Neuronal stem cell (in vitro differentiated cells): ENCODE measurements around the gene LTB4R.
A peak's percentile ranks its signal among the peaks of the same experiment; 100 is the strongest.

Experiments used
- DNase-seq: peaks from one replicate; pipeline ENCODE4 v3.0.0-alpha.2; 2013; ENCODE audit warnings: low spot score
- H2AFZ ChIP-seq: one replicate; pipeline ENCODE4 v1.6.1; 2013; ENCODE audit warnings: mild to moderate bottlenecking, low read length, inconsistent platforms
- H2AK5ac ChIP-seq: 2 replicates; pipeline ENCODE4 v1.6.1; 2013; ENCODE audit warnings: low read depth, mild to moderate bottlenecking, inconsistent platforms, low read length, moderate library complexity, mixed read lengths
- H2BK120ac ChIP-seq: 2 replicates; pipeline ENCODE4 v1.6.1; 2013; ENCODE audit warnings: low read depth, mild to moderate bottlenecking, inconsistent platforms, low read length, moderate library complexity, mixed read lengths
- H2BK12ac ChIP-seq: one replicate; pipeline ENCODE4 v1.6.1; 2013; ENCODE audit warnings: low read length, inconsistent platforms
- H2BK15ac ChIP-seq: 2 replicates; pipeline ENCODE4 v1.6.1; 2013; ENCODE audit warnings: mild to moderate bottlenecking, low read length, inconsistent platforms, mixed read lengths
- H2BK5ac ChIP-seq: one replicate; pipeline ENCODE4 v1.6.1; 2013; ENCODE audit warnings: inconsistent platforms, mild to moderate bottlenecking, low read length, moderate library complexity
- H3K14ac ChIP-seq: one replicate; pipeline ENCODE4 v1.6.1; 2013; ENCODE audit warnings: low read length, inconsistent platforms
- H3K18ac ChIP-seq: 2 replicates; pipeline ENCODE4 v1.6.1; 2013; ENCODE audit warnings: low read length, inconsistent platforms
- H3K23ac ChIP-seq: 2 replicates; pipeline ENCODE4 v1.6.1; 2013; ENCODE audit warnings: low read depth, mild to moderate bottlenecking, mixed read lengths, low read length, inconsistent platforms; ENCODE audit not compliant: poor library complexity
- H3K27ac ChIP-seq: replicated peaks from 3 replicates; pipeline ENCODE4 v1.5.1; 2013; ENCODE audit warnings: low read length, inconsistent platforms
- H3K27me3 ChIP-seq, 3 experiments: 2 replicates each; pipeline ENCODE4 v1.6.1; 2013; ENCODE audit warnings: low read length in 3 of 3, mild to moderate bottlenecking in 2 of 3, inconsistent platforms in 1 of 3, low read depth in 1 of 3, mixed read lengths in 1 of 3, moderate library complexity in 1 of 3; ENCODE audit not compliant: control insufficient read depth in 3 of 3, insufficient read depth in 3 of 3
- H3K36me3 ChIP-seq, 2 donors: replicated peaks in 1 of 2; 2 replicates each; pipeline ENCODE4 v1.6.1; 2013; ENCODE audit warnings: low read length in 2 of 2; ENCODE audit not compliant: control insufficient read depth in 2 of 2, insufficient read depth in 2 of 2
- H3K4ac ChIP-seq: 2 replicates; pipeline ENCODE4 v1.6.1; 2013; ENCODE audit warnings: inconsistent platforms, mild to moderate bottlenecking, low read length, moderate library complexity
- H3K4me1 ChIP-seq, 2 donors: 1 replicate in 1 of 2; 2 replicates in 1 of 2; pipeline ENCODE4 v1.6.1; 2013; ENCODE audit warnings: low read length in 2 of 2, low read depth in 1 of 2; ENCODE audit not compliant: control insufficient read depth in 2 of 2, insufficient read depth in 1 of 2
- H3K4me2 ChIP-seq: one replicate; pipeline ENCODE4 v1.6.1; 2013; ENCODE audit warnings: mild to moderate bottlenecking, low read length, inconsistent platforms; ENCODE audit not compliant: insufficient read depth, poor library complexity, severe bottlenecking
- H3K4me3 ChIP-seq, 2 donors: 2 replicates each; pipeline ENCODE4 v1.5.1; 2013; ENCODE audit warnings: low read length in 2 of 2, mild to moderate bottlenecking in 2 of 2, inconsistent platforms in 1 of 2, moderate library complexity in 1 of 2
- H3K79me1 ChIP-seq: one replicate; pipeline ENCODE4 v1.6.1; 2013; ENCODE audit warnings: low read depth, mild to moderate bottlenecking, inconsistent platforms, low read length, moderate library complexity
- H3K9ac ChIP-seq: one replicate; pipeline ENCODE4 v1.6.1; 2013; ENCODE audit warnings: mild to moderate bottlenecking, low read depth, low read length, inconsistent platforms; ENCODE audit not compliant: poor library complexity
- H3K9me3 ChIP-seq, 2 donors: replicated peaks in 1 of 2; 2 replicates each; pipeline versions ENCODE3 to v1.6.1; 2013; ENCODE audit warnings: low read length in 2 of 2, mild to moderate bottlenecking in 2 of 2, inconsistent platforms in 1 of 2, low read depth in 1 of 2, mixed read lengths in 1 of 2, moderate library complexity in 1 of 2; ENCODE audit not compliant: control insufficient read depth in 2 of 2, insufficient read depth in 1 of 2
- H4K8ac ChIP-seq: one replicate; pipeline ENCODE4 v1.6.1; 2013; ENCODE audit warnings: low read depth, mild to moderate bottlenecking, inconsistent platforms, low read length, moderate library complexity
- H4K91ac ChIP-seq: one replicate; pipeline ENCODE4 v1.6.1; 2013; ENCODE audit warnings: low read length, low read depth, mild to moderate bottlenecking, inconsistent platforms; ENCODE audit not compliant: poor library complexity
- WGBS, 2 donors: extraction: QIAGEN DNeasy Blood & Tissue Kit; methylation state at CpG; one replicate each; pipeline ENCODE4 v1.1.7; 2013; ENCODE audit warnings: missing lambda C conversion rate in 2 of 2, mixed read lengths in 1 of 2; ENCODE audit not compliant: insufficient read length in 2 of 2, insufficient replicate concordance in 1 of 2; ENCODE audit errors: extremely low coverage in 2 of 2; 5-methylcytosine and 5-hydroxymethylcytosine counted together

The LTB4R gene

DNA sequence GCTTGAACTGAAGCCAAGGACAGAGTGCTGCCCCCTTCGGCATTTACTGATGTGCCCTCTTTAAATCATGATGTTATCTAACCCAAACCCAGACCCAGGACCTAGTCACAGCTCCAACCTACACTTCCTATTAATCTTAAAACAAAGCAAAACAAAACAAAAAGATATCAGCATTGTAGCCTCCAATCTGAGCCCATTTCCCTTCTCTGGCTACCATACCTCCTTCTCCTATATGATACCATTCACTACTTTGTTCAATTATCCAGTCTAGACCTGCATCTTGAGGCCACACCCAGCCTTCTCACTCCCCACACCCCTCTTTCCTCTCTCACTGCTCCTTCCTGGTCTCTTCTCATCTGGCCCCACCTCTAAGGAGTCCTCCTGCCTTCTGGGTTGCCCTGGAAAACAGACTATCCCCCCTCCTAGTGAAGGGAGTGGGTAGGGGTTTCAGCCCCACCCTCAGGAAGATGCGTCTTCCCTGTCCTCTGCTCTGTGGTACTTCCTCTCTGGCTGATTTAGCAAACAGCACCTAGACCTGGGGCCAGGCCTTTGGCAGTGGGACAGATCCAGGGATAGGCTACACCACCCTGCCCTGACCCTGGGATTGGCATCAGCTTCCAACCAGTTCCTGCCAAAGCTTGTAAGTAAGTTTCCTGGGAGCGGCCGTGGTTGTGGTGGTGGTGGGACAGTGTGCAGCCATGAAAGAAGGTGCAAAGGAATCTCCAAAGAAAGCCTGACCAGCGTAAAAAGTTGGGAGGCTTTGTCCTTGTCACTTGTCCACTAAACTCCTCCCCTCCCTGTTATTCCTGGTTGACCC is 3.3 kb downstream of the LTB4R start:
- H3K27me3 ChIP-seq, result peaks cover 0 to 19% (median 8%) of the 10 kb centered on the region in 3 experiments
- H3K79me1 ChIP-seq, result no peaks in the 10 kb centered on the region
- no peak overlapping the region for H2AK5ac ChIP-seq
- no peak overlapping the region for H2BK12ac ChIP-seq
- no peak overlapping the region for H2BK5ac ChIP-seq
- WGBS, 2 donors, result no CpG with 5 or more reads among the region's 5 CpGs
- H3K14ac ChIP-seq, result no peak overlapping the region
- no peak overlapping the region for H3K27ac ChIP-seq
- H4K8ac ChIP-seq, result no peak overlapping the region
- H4K91ac ChIP-seq, result no peak overlapping the region
- no peak overlapping the region for H2BK120ac ChIP-seq
- H3K9me3 ChIP-seq, result peaks cover 0 to 7% of the 10 kb centered on the region in 2 donors
- no peak overlapping the region for H3K4ac ChIP-seq
- no peak overlapping the region for H3K18ac ChIP-seq
- no peak overlapping the region for H2AFZ ChIP-seq
- H3K23ac ChIP-seq, result no peak overlapping the region
- H3K9ac ChIP-seq, result no peak overlapping the region
- no peak overlapping the region for H3K4me2 ChIP-seq
- no peak for DNase-seq
- H3K36me3 ChIP-seq, result peaks cover 6 to 15% of the 10 kb centered on the region in 2 donors
- no peak overlapping the region for H2BK15ac ChIP-seq
- H3K4me3 ChIP-seq, result no peak overlapping the region
- no peaks in the 10 kb centered on the region for H3K4me1 ChIP-seq

GRCh38 chr14:24315243-24315806 is 4.0 kb downstream of the LTB4R start:
- Histone ChIP-seq H2AFZ (no peak overlapping the region), H3K79me1 (no peaks in the 10 kb centered on the region), H3K9me3 (peaks cover 0 to 7% of the 10 kb centered on the region in 2 donors), H2BK12ac (no peak overlapping the region), H3K27ac (no peak overlapping the region), H2BK5ac (no peak overlapping the region), H3K27me3 (peaks cover 0 to 19% (median 15%) of the 10 kb centered on the region in 3 experiments), H2AK5ac (peak overlapping the region; percentile 47), H4K91ac (no peak overlapping the region), H3K23ac (peak overlapping the region; percentile 29), H3K4me1 (no peaks in the 10 kb centered on the region), H4K8ac (no peak overlapping the region), H3K18ac (no peak overlapping the region), H2BK15ac (no peak overlapping the region), H3K4me2 (no peak overlapping the region), H3K14ac (peak overlapping the region; percentile 40), H3K4me3 (no peak overlapping the region), H3K4ac (no peak overlapping the region), H3K36me3 (peaks cover 4 to 8% of the 10 kb centered on the region in 2 donors), H2BK120ac (no peak overlapping the region), H3K9ac (no peak overlapping the region)
- WGBS, 2 donors, result no CpG with 5 or more reads among the region's 10 CpGs
- no peak for DNase-seq

- no peak overlapping the region for H3K27ac ChIP-seq
These were observed 4.7 kb downstream of the LTB4R start for GRCh38 chr14:24315807-24316596.

More at GRCh38 chr14:24315807-24316596, 4.7 kb downstream of the LTB4R start:
- Histone ChIP-seq H4K8ac (no peak overlapping the region), H2BK15ac (no peak overlapping the region), H3K9me3 (peaks cover 0 to 7% of the 10 kb centered on the region in 2 donors), H3K9ac (no peak overlapping the region), H2AFZ (no peak overlapping the region), H3K4me1 (no peaks in the 10 kb centered on the region), H2BK12ac (no peak overlapping the region), H3K27me3 (peaks cover 0 to 19% (median 17%) of the 10 kb centered on the region in 3 experiments), H2BK5ac (no peak overlapping the region), H3K23ac (peak overlapping the region; percentile 29), H3K4me2 (no peak overlapping the region), H3K4me3 (peak overlapping the region in 1 of 2 donors; percentile 19), H3K4ac (no peak overlapping the region), H3K36me3 (peaks cover 4 to 5% of the 10 kb centered on the region in 2 donors), H2AK5ac (peak overlapping the region; percentile 47), H3K14ac (no peak overlapping the region), H2BK120ac (no peak overlapping the region), H4K91ac (no peak overlapping the region), H3K79me1 (no peaks in the 10 kb centered on the region), H3K18ac (no peak overlapping the region)
- no peak for DNase-seq
- WGBS, 2 donors, result no CpG with 5 or more reads among the region's 70 CpGs
